K562 (cell line): ENCODE results near the gene PLGRKT. TPM values are rescaled to one million over a fixed set of nuclear protein-coding genes. Genes with fewer than 3 reads are reported as not detected.
"Not testable (repeated sequence)": the region's sequence is repeated elsewhere in the genome, so short reads cannot be mapped to it uniquely, and the experiment has no call there.

Experiments
- ATAC-seq: fragments of 200-7000 bp; cut with Tn5 transposase; 3 replicates; pipeline ENCODE4 v1.9.1; 2020; ENCODE audit warnings: moderate library complexity
- BruUV-seq: library from RNA; stranded (reverse); fragments of 400-500 nt; replicated peaks from 2 replicates; lab custom pipeline; 2021; lab: Mats Ljungman, UMichigan
- CTCF ChIA-PET: fragments of 300-600 bp; formaldehyde crosslinking; extraction: SDS; loops from one replicate; lab custom pipeline; 2021; ENCODE audit warnings: low intra/inter-chr PET ratio; lab: Yijun Ruan, JAX
- POLR2A ChIA-PET: fragments of 300-600, 350-650 bp; sonication (Branson Sonifier 250); formaldehyde crosslinking; extraction: SDS; loops from one replicate; lab custom pipeline; 2021; ENCODE audit warnings: antibody characterized with exemption, inconsistent platforms; lab: Yijun Ruan, JAX
- DNase-seq, 4 experiments: peaks; one replicate each; pipeline versions ENCODE4 v3.0.0 to v3.0.0-alpha.2; 2011 to 2018; ENCODE audit warnings: low spot score in 3 of 4, mixed read lengths in 3 of 4; ENCODE audit errors: extremely low read depth in 1 of 4
- FAIRE-seq: peaks from 2 replicates; lab custom pipeline; 2011; peaks lifted over from hg19 to GRCh38; lab: Jason Lieb, UNC
- H2AFZ ChIP-seq: 2 replicates; pipeline ENCODE4 v1.6.0; 2011; ENCODE audit warnings: low read depth, low read length, control low read depth, inconsistent platforms
- H3K27ac ChIP-seq: fragments of 200-600 bp; 3 replicates; pipeline ENCODE4 v1.8.0; 2011; ENCODE audit warnings: low read depth, mild to moderate bottlenecking, control low read depth, inconsistent platforms, low read length, moderate library complexity, mixed read lengths; ENCODE audit errors: extremely low read depth
- H3K27me3 ChIP-seq, 2 experiments: fragments of 300-600 bp in 1 of 2; 2 replicates in 1 of 2; 3 replicates in 1 of 2; pipeline versions ENCODE4 v1.6.0 to v1.8.0; 2011; ENCODE audit warnings: inconsistent platforms in 2 of 2, low read length in 2 of 2, mild to moderate bottlenecking in 1 of 2, mixed read lengths in 1 of 2, moderate library complexity in 1 of 2; ENCODE audit not compliant: control insufficient read depth in 2 of 2, insufficient read depth in 2 of 2
- H3K36me3 ChIP-seq: fragments of 300-600 bp; 3 replicates; pipeline ENCODE4 v1.8.0; 2011; ENCODE audit warnings: mild to moderate bottlenecking, low read length, inconsistent platforms; ENCODE audit not compliant: control insufficient read depth, insufficient read depth
- H3K4me1 ChIP-seq, 2 experiments: fragments of 200-600 bp in 1 of 2; replicated peaks in 1 of 2; 2 replicates in 1 of 2; 3 replicates in 1 of 2; pipeline versions ENCODE4 v1.5.1 to v1.8.0; 2011; ENCODE audit warnings: inconsistent platforms in 2 of 2, low read length in 2 of 2, mild to moderate bottlenecking in 1 of 2, mixed read lengths in 1 of 2, moderate library complexity in 1 of 2; ENCODE audit not compliant: control insufficient read depth in 2 of 2, insufficient read depth in 2 of 2
- H3K4me2 ChIP-seq: 2 replicates; pipeline ENCODE4 v1.6.1; 2011; ENCODE audit warnings: low read length, control low read depth, inconsistent platforms, mixed read lengths; ENCODE audit not compliant: insufficient read depth
- H3K4me3 ChIP-seq: fragments of 200-600 bp; sonication (generic), shearing (Covaris generic); 2 replicates; pipeline ENCODE4 v1.5.1; 2016; ENCODE audit warnings: control low read depth, inconsistent platforms
- H3K79me2 ChIP-seq: fragments of 200-600 bp; 3 replicates; pipeline ENCODE4 v1.8.0; 2011; ENCODE audit warnings: low read length, inconsistent platforms; ENCODE audit not compliant: control insufficient read depth, insufficient read depth
- H3K9ac ChIP-seq, 2 experiments: 2 replicates each; pipeline versions ENCODE4 v1.6.0 to v1.6.1; 2011; ENCODE audit warnings: low read depth in 2 of 2, low read length in 2 of 2, control low read depth in 1 of 2, inconsistent platforms in 1 of 2, mild to moderate bottlenecking in 1 of 2, mixed read lengths in 1 of 2; ENCODE audit not compliant: insufficient read depth in 1 of 2
- H3K9me1 ChIP-seq: one replicate; pipeline ENCODE4 v1.6.0; 2011; ENCODE audit warnings: inconsistent platforms, mild to moderate bottlenecking, low read length, moderate library complexity; ENCODE audit not compliant: control insufficient read depth, insufficient read depth
- H3K9me3 ChIP-seq: replicated peaks from 2 replicates; pipeline ENCODE4 v1.5.1; 2011; ENCODE audit warnings: low read depth, low read length, inconsistent platforms; ENCODE audit not compliant: control insufficient read depth, insufficient read depth
- H4K20me1 ChIP-seq: replicated peaks from 2 replicates; pipeline ENCODE4 v1.6.1; 2011; ENCODE audit warnings: low read length, inconsistent platforms, mixed read lengths; ENCODE audit not compliant: control insufficient read depth, insufficient read depth
- TCF7 ChIP-seq: sonication (generic); IDR thresholded peaks from 2 replicates; pipeline ENCODE4 v1.6.1; 2016; ENCODE audit warnings: antibody characterized with exemption, borderline replicate concordance
- ZNF146 ChIP-seq: IDR thresholded peaks from one replicate; pipeline ENCODE4 v1.6.1; 2018; ENCODE audit warnings: missing compliant biosample characterization; ENCODE audit not compliant: unreplicated experiment
- WGBS: fragments of 100-300 bp; shearing (Covaris generic); methylation state at CpG from one replicate; pipeline ENCODE4 v1.1.6; 2016; ENCODE audit warnings: low coverage, mixed read lengths; ENCODE audit not compliant: insufficient coverage; ENCODE audit errors: missing lambda C conversion rate; 5-methylcytosine and 5-hydroxymethylcytosine counted together
- in situ Hi-C: fragments of 300-500 bp; cut with MboI; formaldehyde crosslinking; loops from 4 replicates; pipeline ENCODE4 v1.15.0; 2018; ENCODE audit warnings: inconsistent platforms, mixed read lengths
- intact Hi-C: fragments of 100-400 bp; cut with micrococcal nuclease; formaldehyde crosslinking; loops from 2 replicates; pipeline ENCODE4 v1.14.2; 2022
- polyA plus RNA-seq, 8 experiments: library from polyadenylated mRNA; depleted of rRNA in 4 of 8; stranded (reverse) in 5 of 8; unstranded in 3 of 8; fragments of >200 nt; fragmentation: Nextera tagmentation in 2 of 8; fragmentation: Illumina TruSeq in 1 of 8; extraction: Ambion mirVana in 2 of 8; extraction: Trizol in 1 of 8; gene quantifications; 2 replicates each; pipeline versions ENCODE4 v1.2.1 to v1.2.3, GENCODE V29; 2011 to 2014; ENCODE audit warnings: inconsistent platforms in 1 of 8, missing spikeins in 1 of 8
- total RNA-seq, 7 experiments: library from RNA; depleted of rRNA in 6 of 7; stranded (reverse); fragments of >200 nt in 6 of 7; fragmentation: Illumina TruSeq in 2 of 7; extraction: Trizol in 2 of 7; gene quantifications; 2 replicates each; pipeline versions ENCODE4 v1.2.1 to v1.2.3, GENCODE V29; 2011 to 2021; ENCODE audit warnings: low replicate concordance in 1 of 7
- TF ChIP-seq, protein P1 (sequence below): sonication (generic); formaldehyde crosslinking; IDR thresholded peaks from 2 replicates; pipeline ENCODE4 v1.8.0; 2022; ENCODE audit warnings: mild to moderate bottlenecking, missing genetic modification reagents

PLGRKT gene
- total and polyA plus RNA-seq, 9 of the 15 experiments (the other 6 are each of a cell fraction or from before 2014, with no cell fraction given), result 4.7 to 13.8 (median 6.5) TPM

DNA sequence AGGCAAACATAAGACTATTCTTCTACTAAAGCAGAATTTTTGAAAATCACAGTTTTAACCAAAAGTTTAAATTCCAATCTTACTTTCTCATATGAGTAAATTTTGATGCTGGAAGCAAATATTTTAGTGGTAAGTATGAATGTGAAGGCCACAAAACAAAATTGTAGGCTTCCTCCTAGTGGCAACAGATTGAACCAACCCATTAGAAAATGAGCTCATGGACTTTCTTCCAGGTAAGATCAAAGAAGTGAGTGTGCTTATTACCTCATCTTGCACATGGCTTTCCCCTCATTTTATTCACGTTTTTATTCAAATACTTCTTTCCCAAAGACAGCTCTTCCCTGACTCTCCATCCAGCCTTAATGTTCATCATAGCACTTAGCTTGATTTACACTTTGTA, 116.7 kb downstream of the PLGRKT start (continued):
- TF ChIP-seq, protein P1, sequence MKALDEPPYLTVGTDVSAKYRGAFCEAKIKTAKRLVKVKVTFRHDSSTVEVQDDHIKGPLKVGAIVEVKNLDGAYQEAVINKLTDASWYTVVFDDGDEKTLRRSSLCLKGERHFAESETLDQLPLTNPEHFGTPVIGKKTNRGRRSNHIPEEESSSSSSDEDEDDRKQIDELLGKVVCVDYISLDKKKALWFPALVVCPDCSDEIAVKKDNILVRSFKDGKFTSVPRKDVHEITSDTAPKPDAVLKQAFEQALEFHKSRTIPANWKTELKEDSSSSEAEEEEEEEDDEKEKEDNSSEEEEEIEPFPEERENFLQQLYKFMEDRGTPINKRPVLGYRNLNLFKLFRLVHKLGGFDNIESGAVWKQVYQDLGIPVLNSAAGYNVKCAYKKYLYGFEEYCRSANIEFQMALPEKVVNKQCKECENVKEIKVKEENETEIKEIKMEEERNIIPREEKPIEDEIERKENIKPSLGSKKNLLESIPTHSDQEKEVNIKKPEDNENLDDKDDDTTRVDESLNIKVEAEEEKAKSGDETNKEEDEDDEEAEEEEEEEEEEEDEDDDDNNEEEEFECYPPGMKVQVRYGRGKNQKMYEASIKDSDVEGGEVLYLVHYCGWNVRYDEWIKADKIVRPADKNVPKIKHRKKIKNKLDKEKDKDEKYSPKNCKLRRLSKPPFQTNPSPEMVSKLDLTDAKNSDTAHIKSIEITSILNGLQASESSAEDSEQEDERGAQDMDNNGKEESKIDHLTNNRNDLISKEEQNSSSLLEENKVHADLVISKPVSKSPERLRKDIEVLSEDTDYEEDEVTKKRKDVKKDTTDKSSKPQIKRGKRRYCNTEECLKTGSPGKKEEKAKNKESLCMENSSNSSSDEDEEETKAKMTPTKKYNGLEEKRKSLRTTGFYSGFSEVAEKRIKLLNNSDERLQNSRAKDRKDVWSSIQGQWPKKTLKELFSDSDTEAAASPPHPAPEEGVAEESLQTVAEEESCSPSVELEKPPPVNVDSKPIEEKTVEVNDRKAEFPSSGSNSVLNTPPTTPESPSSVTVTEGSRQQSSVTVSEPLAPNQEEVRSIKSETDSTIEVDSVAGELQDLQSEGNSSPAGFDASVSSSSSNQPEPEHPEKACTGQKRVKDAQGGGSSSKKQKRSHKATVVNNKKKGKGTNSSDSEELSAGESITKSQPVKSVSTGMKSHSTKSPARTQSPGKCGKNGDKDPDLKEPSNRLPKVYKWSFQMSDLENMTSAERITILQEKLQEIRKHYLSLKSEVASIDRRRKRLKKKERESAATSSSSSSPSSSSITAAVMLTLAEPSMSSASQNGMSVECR, result no peak
- no peak for TF ChIP-seq TCF7

DNA sequence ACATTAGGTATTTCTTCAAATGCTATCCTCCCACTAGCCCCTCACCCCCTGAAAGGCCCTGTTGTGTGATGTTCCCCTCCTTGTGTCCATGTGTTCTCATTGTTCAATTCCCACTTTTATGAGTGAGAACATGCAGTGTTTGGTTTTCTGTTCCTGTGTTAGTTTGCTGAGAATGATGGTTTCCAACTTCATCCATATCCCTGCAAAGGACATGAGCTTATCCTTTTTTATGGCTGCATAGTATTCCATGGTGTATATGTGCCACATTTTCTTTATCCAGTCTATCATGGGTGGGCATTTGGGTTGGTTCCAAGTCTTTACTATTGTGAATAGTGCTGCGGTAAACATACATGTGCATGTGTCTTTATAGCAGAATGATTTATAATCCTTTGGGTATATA, 121.3 kb downstream of the PLGRKT start:
- H3K79me2 ChIP-seq, DNase-seq, FAIRE-seq, ATAC-seq, intact Hi-C loops, CTCF ChIA-PET, POLR2A ChIA-PET, H3K9me1 ChIP-seq, H3K4me3 ChIP-seq, H2AFZ ChIP-seq, H3K36me3 ChIP-seq, H3K9ac ChIP-seq, H3K4me2 ChIP-seq, H3K4me1 ChIP-seq, H4K20me1 ChIP-seq, H3K27me3 ChIP-seq, H3K27ac ChIP-seq, BruUV-seq, in situ Hi-C loops, H3K9me3 ChIP-seq: not testable (repeated sequence)
- WGBS, result 0% methylated on average over 1 of the region's 1 CpG
- TF ChIP-seq ZNF146 (CRISPR knock-in tag), result peak; percentile 54
